Activated naive CD4-positive, alpha-beta T cell treated with anti-CD3 and anti-CD28 coated beads, Interleukin-2, amount 50 U/mL, for 24 hours (primary cell): ENCODE results near the gene PTGER4.
A peak's percentile ranks its signal among the peaks of the same experiment; 100 is the strongest.
"Not testable (repeated sequence)": the region's sequence is repeated elsewhere in the genome, so short reads cannot be mapped to it uniquely, and the experiment has no call there.

Experiments used
- H3K27ac Mint-ChIP-seq: one replicate; pipeline ENCODE4 v1.8.0; 2021; ENCODE audit warnings: mild to moderate bottlenecking, mixed read lengths
- H3K27me3 Mint-ChIP-seq: one replicate; pipeline ENCODE4 v1.8.0; 2021; ENCODE audit warnings: mixed read lengths
- H3K36me3 Mint-ChIP-seq: one replicate; pipeline ENCODE4 v1.8.0; 2021; ENCODE audit warnings: mixed read lengths
- H3K4me1 Mint-ChIP-seq: one replicate; pipeline ENCODE4 v1.8.0; 2021; ENCODE audit warnings: mixed read lengths
- H3K4me3 Mint-ChIP-seq: one replicate; pipeline ENCODE4 v1.8.0; 2021; ENCODE audit warnings: mild to moderate bottlenecking, mixed read lengths
- H3K9me3 Mint-ChIP-seq: one replicate; pipeline ENCODE4 v1.8.0; 2021; ENCODE audit warnings: mixed read lengths

Gene PTGER4

GRCh38 chr5:40705484-40705883 lies 25.8 kb downstream of the PTGER4 start:
- not testable (repeated sequence) for H3K4me3 Mint-ChIP-seq, H3K27ac Mint-ChIP-seq, H3K27me3 Mint-ChIP-seq, H3K4me1 Mint-ChIP-seq
- Mint-ChIP-seq H3K36me3 (peaks cover 67% of the 10 kb centered on the region), H3K9me3 (peaks cover 19% of the 10 kb centered on the region)

GRCh38 chr5:40710575-40710974 lies 30.9 kb downstream of the PTGER4 start:
- H3K36me3 Mint-ChIP-seq, result peaks cover 34% of the 10 kb centered on the region
- not testable (repeated sequence) for H3K27ac Mint-ChIP-seq, H3K27me3 Mint-ChIP-seq, H3K9me3 Mint-ChIP-seq, H3K4me1 Mint-ChIP-seq, H3K4me3 Mint-ChIP-seq

- Mint-ChIP-seq H3K4me1 (peaks cover 24% of the 10 kb centered on the region), H3K9me3 (no peaks in the 10 kb centered on the region), H3K36me3 (peaks cover 23% of the 10 kb centered on the region), H3K27me3 (no peaks in the 10 kb centered on the region), H3K4me3 (no peak overlapping the region), H3K27ac (no peak overlapping the region)
Observed at GRCh38 chr5:40714001-40714400, 34.3 kb downstream of the PTGER4 start.

GRCh38 chr5:40716000-40716399 lies 36.3 kb downstream of the PTGER4 start:
- H3K4me1 Mint-ChIP-seq, result peaks cover 27% of the 10 kb centered on the region
- peaks cover 28% of the 10 kb centered on the region for H3K36me3 Mint-ChIP-seq
- peak overlapping the region; percentile 55 for H3K27ac Mint-ChIP-seq
- H3K4me3 Mint-ChIP-seq, result no peak overlapping the region
- H3K27me3 Mint-ChIP-seq, result no peaks in the 10 kb centered on the region
- H3K9me3 Mint-ChIP-seq, result peaks cover 5% of the 10 kb centered on the region

- Mint-ChIP-seq H3K9me3 (peaks cover 10% of the 10 kb centered on the region), H3K27me3 (no peaks in the 10 kb centered on the region), H3K36me3 (peaks cover 33% of the 10 kb centered on the region), H3K4me1 (peaks cover 33% of the 10 kb centered on the region), H3K27ac (peak overlapping the region; percentile 55), H3K4me3 (no peak overlapping the region)
Observed at GRCh38 chr5:40716590-40716989, 36.9 kb downstream of the PTGER4 start.

GRCh38 chr5:40717281-40717680 lies 37.6 kb downstream of the PTGER4 start:
- Mint-ChIP-seq H3K27ac (no peak overlapping the region), H3K4me1 (peaks cover 33% of the 10 kb centered on the region)

GRCh38 chr5:40720069-40720468 lies 40.4 kb downstream of the PTGER4 start:
- peaks cover 12% of the 10 kb centered on the region for H3K9me3 Mint-ChIP-seq
- no peak overlapping the region for H3K4me3 Mint-ChIP-seq
- peaks cover 35% of the 10 kb centered on the region for H3K36me3 Mint-ChIP-seq
- H3K4me1 Mint-ChIP-seq, result peaks cover 29% of the 10 kb centered on the region
- no peaks in the 10 kb centered on the region for H3K27me3 Mint-ChIP-seq
- H3K27ac Mint-ChIP-seq, result no peak overlapping the region

More at GRCh38 chr5:40717281-40717680, 37.6 kb downstream of the PTGER4 start:
- peaks cover 33% of the 10 kb centered on the region for H3K36me3 Mint-ChIP-seq
- peaks cover 12% of the 10 kb centered on the region for H3K9me3 Mint-ChIP-seq
- no peaks in the 10 kb centered on the region for H3K27me3 Mint-ChIP-seq
- no peak overlapping the region for H3K4me3 Mint-ChIP-seq

GRCh38 chr5:40722497-40722911 lies 42.8 kb downstream of the PTGER4 start:
- not testable (repeated sequence) for H3K27me3 Mint-ChIP-seq, H3K27ac Mint-ChIP-seq, H3K4me1 Mint-ChIP-seq, H3K4me3 Mint-ChIP-seq
- Mint-ChIP-seq H3K36me3 (peaks cover 37% of the 10 kb centered on the region), H3K9me3 (peaks cover 12% of the 10 kb centered on the region)

GRCh38 chr5:40733434-40733833 lies 53.7 kb downstream of the PTGER4 start:
- Mint-ChIP-seq H3K9me3 (no peaks in the 10 kb centered on the region), H3K27ac (no peak overlapping the region), H3K4me1 (peaks cover 43% of the 10 kb centered on the region), H3K27me3 (no peaks in the 10 kb centered on the region), H3K36me3 (peaks cover 4% of the 10 kb centered on the region), H3K4me3 (no peak overlapping the region)

- no peaks in the 10 kb centered on the region for H3K27me3 Mint-ChIP-seq
- peaks cover 8% of the 10 kb centered on the region for H3K36me3 Mint-ChIP-seq
- H3K4me3 Mint-ChIP-seq, result no peak overlapping the region
- peaks cover 43% of the 10 kb centered on the region for H3K4me1 Mint-ChIP-seq
- H3K27ac Mint-ChIP-seq, result peak overlapping the region; percentile 39
- H3K9me3 Mint-ChIP-seq, result no peaks in the 10 kb centered on the region
Observed at GRCh38 chr5:40733879-40734563, 54.3 kb downstream of the PTGER4 start.

GRCh38 chr5:40734986-40735385 lies 55.3 kb downstream of the PTGER4 start:
- Mint-ChIP-seq H3K9me3 (no peaks in the 10 kb centered on the region), H3K27ac (peak overlapping the region; percentile 63), H3K36me3 (peaks cover 12% of the 10 kb centered on the region), H3K4me3 (no peak overlapping the region), H3K27me3 (no peaks in the 10 kb centered on the region), H3K4me1 (peaks cover 43% of the 10 kb centered on the region)

- Mint-ChIP-seq H3K27ac (peak overlapping the region; percentile 59), H3K27me3 (no peaks in the 10 kb centered on the region), H3K4me3 (no peak overlapping the region), H3K36me3 (peaks cover 13% of the 10 kb centered on the region), H3K4me1 (peaks cover 39% of the 10 kb centered on the region), H3K9me3 (no peaks in the 10 kb centered on the region)
Observed at GRCh38 chr5:40735609-40736008, 55.9 kb downstream of the PTGER4 start.

GRCh38 chr5:40736103-40736875 lies 56.6 kb downstream of the PTGER4 start:
- Mint-ChIP-seq H3K4me1 (peaks cover 34% of the 10 kb centered on the region), H3K27ac (peak overlapping the region; percentile 59), H3K36me3 (peaks cover 19% of the 10 kb centered on the region), H3K27me3 (no peaks in the 10 kb centered on the region), H3K9me3 (peaks cover 6% of the 10 kb centered on the region), H3K4me3 (no peak overlapping the region)

GRCh38 chr5:40738502-40738901 lies 58.8 kb downstream of the PTGER4 start:
- Mint-ChIP-seq H3K27me3 (no peaks in the 10 kb centered on the region), H3K4me3 (no peak overlapping the region), H3K9me3 (peaks cover 8% of the 10 kb centered on the region), H3K27ac (no peak overlapping the region), H3K4me1 (peaks cover 32% of the 10 kb centered on the region), H3K36me3 (peaks cover 25% of the 10 kb centered on the region)
